NCI-H1436 treated with DMSO at 0.1 percent for 48 hours (cell line): ENCODE measurements around the gene ANKRD11.

Experiments used
- DNase-seq: peaks from one replicate; lab custom pipeline; 2025; lab: John Stamatoyannopoulos, UW

ANKRD11 gene

DNA sequence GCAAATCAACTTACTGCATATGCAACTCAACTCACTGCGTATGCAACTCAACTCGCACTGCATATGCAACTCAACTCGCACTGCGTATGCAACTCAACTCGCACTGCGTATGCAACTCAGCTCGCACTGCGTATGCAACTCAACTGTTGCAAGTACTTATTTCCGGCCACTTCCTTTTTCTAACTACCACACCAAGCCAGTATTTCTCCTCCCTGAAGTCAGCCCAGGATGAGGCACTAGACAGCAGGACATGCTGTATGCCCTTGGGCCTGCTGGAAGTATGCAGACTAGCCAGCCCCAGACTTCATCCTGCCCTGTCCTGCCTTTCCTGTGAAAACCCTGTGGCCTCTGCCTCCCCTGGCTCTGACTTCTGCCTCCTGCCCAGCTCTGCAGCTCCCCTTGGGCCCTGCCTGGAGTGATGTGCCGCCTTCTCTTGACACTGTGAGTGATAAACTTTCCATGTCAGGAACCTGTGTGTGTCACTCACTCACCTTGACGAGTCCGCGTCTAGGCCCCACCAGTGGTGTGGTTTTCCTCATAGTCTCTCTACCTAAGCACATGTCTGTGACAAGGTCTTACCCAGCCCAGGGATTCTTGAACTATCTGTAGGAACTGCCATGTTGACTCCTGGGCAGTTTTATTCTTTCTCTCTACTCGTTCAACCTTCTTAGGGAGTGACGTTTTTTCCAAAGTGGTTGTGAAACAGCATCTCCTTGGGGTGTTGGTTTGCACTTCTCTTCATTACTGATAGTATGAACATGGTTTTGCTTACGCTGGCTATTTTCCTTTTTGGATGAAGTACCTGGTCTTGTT is 256.5 kb downstream of the ANKRD11 start:
- DNase-seq: no peak

DNA sequence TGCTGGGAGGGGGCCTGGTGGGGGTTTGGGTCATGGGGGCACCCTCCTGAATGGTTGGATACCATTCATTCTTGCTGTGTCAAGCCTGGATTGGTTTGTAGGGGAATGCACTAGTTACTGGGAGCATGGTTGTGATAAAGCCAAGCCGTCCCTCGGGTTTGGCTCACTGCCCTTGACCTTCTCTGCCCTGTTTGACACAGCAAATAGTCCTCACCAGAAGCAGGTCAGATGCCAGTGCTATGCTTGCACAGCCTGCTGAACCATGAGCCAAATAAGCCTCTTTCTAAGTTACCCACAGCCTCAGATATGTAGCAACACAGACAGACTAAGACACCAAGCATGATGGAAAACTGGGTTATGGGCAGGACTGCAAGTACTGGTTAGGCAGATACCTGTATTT is 258.3 kb downstream of the ANKRD11 start:
- DNase-seq: no peak

DNA sequence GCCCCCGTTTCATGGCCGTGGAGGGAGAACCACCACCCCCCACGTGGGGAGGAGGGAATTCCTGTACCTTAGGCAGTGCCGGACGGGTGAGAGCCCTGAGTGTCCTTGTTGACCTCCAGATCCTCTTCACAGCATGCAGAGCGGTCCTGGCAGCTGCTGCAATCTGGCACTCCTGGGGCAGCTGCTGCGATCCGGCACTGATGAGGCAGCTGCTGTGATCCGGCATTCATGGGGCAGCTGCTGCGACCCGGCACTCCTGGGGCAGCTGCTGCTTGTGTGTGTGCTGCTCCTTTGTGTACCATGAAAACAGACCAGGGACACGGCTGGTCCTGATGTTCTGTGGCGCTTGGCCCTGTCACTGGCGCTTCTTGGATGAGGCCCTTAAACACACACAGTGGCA is 260.1 kb downstream of the ANKRD11 start:
- DNase-seq: no peak

DNA sequence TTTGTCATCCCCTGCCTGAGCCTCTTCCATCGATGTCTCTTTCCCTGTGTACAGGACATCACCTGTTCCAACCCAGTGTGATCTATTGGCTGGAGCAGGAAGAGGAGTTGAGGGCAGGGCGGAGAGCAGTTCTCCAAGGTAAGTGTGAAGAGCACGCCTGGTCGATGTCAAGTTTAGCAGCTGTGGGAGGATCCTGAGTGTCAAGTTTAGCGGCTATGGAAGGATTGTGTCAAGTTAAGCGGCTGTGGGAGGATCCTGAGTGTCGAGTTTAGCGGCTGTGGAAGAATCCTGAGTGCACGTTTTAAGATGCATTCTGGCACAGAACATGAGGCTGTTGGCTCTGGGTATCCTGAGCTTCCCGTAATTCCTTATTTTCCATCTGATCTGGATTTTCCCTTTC is 265.7 kb downstream of the ANKRD11 start:
- DNase-seq: no peak

- no peak for DNase-seq
Observed at GRCh38 chr16:89222931-89223330, 267.4 kb downstream of the ANKRD11 start.

DNA sequence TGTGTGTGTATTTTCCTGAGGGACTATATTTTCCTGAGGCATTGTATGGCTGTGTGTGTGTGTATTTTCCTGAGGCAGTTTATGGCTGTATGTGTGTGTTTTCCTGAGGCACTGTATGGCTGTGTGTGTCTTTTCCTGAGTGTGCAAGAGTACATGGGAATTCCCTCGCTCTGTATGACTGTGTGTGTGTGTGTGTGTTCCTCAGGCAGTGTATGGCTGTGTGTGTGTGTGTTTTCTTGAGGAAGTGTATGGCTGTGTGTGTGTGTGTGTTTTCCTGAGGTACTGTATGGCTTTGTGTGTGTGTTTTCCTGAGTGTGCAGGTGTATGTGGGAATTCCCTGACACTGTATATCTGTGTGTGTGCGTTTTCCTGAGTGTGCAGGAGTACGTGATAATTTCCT is 268.8 kb downstream of the ANKRD11 start:
- no peak for DNase-seq

- no peak for DNase-seq
Observed at GRCh38 chr16:89219365-89219764, 271.0 kb downstream of the ANKRD11 start.
